Stimulated activated CD4-positive, alpha-beta T cell treated with anti-CD3 and anti-CD28 coated beads, Interleukin-4, amount 100 ng/mL, for 4 hours (primary cell): ENCODE results near the gene EEFSEC.

Source experiments
- DNase-seq, 2 experiments: peaks; one replicate each; pipeline ENCODE4 v3.0.0-alpha.2; 2020

Gene EEFSEC

DNA sequence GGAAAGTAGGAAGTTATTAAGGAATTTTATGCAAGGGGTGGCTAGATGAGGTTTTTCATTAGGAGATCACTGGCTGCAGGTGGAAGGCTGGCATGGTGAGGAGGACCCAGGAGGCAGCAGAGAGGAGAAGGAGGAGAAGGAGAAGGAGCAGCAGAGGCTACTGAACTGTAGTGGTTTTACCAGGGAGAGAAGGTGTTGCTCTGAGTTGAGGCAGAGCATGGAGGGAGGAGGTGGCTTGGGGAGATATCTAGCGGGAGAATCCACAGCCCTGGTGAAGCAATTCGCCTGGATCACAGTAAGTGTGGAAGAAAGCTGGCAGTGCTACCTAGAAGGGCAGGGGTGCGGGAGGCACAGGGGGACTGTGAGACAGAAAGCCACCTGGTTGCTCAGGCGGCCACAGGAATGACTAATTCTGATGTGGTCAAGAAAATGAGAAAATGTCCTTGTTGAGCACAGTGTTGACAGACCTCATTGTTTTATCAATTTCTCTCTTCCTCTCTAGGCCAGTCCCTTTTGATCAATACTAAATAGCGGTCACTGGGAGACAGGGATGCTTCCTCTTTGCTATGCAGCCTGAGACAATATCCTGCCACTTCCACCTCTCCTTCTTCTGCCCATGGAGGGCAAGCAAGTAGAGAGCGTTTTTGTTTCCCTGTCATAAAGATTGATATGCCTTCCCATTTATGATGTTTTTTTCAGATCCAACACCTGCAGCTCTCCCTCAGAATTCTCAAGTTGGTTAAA is 94.6 kb downstream of the EEFSEC start:
- DNase-seq: no peak

DNA sequence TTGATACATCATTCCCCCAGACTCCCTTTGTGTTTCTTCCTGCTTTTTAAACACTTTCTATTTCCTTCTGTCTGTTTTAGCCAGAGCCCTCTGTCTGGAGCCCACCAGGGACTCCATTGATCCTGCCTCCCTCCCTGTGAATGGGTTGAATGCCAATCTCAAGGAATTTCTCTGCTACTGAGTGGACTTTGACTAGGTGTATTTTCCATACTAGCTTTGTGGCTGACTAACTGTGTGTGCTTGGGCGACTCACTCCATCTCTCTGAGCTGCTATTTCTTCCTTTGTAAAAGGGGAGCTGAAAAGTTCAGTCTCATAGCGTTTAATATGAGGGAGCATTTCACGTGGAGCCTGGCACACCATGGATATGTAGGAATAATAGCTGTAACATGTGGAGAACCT is 98.8 kb downstream of the EEFSEC start:
- no peak for DNase-seq

DNA sequence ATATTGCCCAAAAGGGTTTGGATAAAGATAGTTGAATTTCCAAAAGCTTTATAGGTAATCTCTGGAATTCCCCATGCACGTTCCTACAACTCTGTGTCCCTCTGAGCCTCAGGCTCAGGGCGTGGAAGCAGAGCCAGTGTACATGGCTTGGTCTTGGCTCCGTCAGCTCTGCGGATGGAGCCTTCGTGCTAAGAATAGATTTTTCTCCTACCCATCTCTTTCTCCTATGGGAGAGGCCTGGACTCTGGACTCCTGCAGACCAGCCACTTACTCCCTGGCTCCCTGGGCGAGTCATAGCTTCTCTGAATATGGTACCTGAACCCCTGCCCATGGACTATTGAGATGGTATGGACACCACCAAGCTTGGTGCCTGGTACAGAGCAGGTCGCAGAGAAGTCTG is 99.9 kb downstream of the EEFSEC start:
- DNase-seq: no peak

DNA sequence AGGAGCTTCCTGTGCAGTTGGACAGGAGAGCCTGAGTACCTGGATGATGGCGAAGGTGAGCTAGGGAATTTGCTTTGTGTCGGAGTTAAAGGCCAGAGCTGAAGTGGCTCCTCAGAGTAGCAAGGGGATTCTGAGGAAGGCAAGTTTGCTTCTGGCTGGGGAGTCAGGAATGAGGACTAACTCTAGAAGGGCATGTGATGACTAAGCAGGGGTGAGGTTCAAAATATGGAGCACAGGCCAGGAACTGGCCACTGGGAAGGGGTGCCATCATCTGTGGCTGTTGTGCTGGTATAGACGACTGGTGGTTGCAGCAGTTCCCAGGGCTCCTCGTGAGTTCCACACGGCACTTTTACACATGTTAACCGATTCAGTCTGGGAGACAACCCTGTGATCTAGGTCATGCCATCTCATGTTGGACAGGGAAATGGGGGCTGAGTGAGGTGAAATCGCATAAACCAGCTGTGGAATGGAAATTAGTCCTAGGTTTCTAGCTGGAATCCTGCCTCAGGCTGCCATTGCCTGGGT is 100.8 kb downstream of the EEFSEC start:
- DNase-seq: no peak

DNA sequence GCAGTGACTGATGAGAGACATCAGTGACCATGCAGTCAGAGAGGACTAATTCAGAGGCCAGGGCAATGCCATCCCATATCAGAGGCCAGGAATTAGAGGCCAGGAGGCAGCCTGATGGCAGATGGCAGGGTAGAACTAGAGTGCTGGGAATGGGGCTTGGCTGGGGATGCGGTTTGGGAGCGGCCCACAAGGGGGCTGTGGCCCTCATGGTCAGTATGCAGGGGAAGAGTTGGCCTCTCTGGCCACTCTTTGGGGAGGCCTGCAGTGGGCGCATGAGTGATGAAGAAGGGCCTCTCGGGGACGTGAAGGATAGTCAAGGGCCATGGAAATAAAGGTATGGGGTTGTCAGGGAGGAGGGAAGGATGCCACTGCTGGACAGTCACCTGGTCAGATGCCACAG is 101.7 kb downstream of the EEFSEC start:
- DNase-seq: no peak

DNA sequence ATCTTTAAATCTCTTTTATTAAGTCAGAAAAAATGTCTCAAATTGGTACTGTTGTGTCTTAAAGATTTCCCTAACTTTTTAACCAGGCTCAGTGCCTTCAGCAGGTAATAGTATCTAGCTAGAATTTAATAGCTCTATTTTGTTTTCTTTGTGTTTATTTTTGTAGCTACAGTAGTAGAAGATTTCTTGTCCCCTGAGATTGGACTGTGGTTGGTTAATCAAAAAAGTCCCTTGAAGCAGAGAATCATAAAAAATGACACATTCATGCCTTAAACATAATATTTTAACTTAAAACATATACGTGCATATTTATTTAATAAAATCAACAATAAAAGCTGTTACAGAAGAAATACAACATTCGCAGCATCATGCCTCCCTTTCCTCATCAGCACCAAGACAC is 102.8 kb downstream of the EEFSEC start:
- no peak for DNase-seq

DNA sequence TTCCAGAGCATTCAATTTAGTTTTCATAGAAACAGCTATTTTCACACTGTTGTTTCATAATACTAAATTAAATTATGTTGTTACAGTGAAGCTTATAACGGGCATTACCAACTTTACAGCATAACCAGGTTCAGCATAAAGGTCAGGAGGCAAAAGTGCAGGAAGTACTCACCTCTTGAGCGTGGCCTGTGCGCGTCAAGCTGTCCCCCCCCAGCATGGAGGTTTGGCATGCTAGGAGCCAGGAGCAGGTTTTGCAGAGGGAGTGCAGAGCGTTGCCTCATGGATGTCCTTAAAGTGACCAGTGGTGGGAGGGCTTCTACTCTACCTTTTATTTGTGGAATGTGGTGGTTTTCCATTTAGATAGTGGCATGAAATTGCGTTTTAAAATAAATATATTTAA is 104.4 kb downstream of the EEFSEC start:
- DNase-seq: no peak

DNA sequence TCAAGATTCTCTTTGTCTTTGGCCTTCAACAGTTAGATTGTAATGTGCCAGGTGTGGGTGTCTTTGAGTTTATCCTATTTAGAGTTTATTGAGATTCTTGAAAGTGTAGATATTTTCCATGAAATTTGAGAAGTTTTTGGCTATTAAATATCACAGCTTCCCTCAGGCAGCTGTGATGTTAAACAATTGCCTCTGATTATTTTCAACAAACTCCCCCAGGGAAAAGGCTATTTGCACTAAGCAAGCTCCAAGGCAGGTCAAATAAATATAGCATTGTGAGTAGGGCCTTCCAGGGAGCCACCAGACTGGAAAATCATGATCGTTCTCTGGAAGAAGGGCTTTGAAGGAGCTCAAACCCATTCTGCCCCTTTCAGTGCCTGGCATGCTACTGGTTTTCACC is 107.0 kb downstream of the EEFSEC start:
- no peak for DNase-seq

DNA sequence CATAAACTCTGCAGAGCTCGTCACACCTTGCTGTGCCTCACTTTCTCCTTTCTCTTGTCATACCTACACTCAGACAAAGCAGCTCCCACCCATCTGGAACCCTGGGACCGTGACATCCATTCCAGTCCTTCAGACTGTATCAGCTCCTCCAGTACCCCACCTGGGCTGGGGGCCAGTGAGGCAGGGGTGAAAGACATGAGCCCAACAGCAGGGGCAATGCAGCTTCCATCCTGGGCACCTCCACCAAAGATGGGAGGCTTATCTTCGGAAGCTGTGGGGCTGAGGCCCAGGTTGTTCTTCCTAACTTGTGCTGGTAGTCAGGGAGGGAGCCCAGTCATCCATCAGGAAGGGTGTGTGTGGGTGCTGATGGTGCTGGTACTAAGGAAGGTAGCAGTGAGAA is 109.2 kb downstream of the EEFSEC start:
- no peak for DNase-seq

DNA sequence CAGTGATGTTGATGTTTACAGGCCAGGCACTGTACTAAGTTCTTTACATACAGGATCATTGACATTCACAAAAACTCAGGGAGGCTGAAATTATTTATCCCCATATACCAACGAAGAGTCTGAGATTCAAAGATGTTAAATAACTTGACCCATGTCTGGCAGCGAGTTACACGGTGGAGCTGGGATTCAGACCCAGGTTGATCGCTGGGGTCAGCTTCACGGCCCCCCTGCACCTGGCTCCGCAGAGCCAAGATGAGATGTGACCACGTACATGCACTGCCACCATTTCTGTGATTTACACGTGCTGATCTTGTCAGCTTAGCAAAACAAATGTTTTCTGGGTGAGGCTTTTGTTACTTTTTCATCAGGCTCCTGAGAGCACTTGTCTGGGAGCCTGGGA is 109.8 kb downstream of the EEFSEC start:
- DNase-seq: no peak

DNA sequence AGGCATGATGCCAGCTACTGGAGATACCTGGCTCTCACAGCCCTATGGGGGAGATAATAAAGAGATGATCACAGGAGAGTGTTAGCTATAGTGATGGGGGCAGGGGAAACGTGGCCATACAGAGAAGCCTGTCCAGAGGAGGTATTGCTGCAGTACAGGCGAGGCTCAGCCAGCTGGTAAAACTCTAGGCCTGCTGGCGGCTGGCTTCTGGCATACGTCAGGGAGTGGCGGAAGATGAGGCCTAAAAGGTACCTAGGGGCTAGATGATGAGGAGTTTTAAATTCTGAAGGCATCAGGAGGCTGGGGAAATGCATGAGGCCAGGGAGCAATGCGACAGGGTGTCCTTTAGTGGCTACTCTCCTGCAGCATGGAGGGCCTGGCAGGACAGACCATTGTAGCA is 110.7 kb downstream of the EEFSEC start:
- no peak for DNase-seq

DNA sequence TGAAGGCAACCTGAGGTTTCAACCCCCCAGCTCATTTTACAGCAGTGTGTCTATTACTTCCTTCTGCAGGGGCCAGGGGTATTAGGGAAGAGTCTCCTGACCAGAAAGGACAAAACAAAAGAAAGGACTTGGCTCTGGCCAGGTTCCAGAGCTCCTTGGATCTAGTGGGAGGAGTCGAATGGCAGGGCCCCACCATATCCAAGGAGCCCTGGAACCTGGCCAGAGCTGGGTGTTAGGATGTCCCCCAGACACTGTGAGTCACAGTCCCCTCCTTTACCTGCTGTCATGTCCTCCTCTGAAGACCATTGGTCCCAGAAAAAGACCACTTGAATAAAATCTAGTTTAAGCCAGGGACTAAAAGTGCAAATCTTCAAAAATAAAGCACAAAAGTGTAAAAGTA is 113.2 kb downstream of the EEFSEC start:
- DNase-seq: no peak

DNA sequence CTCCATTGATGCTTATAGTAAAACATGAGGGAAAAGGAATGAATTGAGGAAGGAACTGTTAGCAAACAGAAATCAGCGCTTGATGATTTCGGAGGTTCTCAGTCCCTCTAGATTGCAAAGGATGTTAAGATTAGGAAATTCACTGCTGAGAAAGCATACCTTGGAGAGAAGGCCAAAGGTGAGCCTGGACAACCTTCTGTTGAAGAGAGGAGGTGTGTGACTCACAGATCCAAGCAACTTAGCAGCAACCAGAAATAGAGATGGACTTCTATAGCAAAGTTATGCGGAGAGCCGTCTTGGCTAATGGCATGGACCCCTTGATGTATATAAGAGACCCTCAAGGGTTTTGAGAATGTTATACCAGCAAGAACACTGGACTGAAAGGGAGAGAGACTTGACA is 114.3 kb downstream of the EEFSEC start:
- DNase-seq: no peak

DNA sequence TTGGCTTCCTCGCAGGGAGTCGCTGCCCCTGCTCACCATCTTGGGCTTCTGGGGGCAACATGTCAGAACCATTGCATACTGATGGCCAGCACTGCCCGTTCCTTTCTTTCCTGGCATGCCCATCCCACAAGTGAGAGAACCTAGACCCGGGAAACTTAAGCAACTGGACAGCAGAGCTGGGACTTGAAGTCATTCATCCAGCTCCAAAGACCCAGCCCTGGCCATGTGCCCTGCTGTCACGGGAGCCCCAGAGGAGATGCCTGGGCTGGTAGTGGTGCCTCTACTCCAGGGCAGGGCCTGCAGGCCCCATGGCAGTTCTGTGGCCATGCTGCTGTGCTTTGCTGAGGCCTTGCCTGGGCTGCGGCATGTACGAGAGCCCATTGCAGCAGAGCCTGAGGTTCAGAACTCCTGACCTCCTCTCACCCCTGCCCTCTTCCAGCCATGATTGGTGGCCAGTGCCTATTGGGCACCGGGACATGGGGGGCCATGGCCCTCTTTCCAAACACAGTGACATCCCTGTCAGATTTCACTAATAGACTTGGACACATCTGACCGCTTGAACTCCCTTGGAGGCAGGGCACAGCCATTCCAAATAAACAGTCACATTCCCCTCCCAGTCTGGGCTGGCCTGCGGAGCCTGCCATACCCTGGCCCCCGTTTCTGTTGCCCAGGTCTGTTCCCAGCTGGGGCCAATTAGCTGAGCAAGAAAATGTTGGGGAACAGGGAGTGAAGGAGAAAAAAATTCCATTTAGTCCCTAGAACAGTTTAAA is 115.9 kb downstream of the EEFSEC start:
- DNase-seq: no peak

DNA sequence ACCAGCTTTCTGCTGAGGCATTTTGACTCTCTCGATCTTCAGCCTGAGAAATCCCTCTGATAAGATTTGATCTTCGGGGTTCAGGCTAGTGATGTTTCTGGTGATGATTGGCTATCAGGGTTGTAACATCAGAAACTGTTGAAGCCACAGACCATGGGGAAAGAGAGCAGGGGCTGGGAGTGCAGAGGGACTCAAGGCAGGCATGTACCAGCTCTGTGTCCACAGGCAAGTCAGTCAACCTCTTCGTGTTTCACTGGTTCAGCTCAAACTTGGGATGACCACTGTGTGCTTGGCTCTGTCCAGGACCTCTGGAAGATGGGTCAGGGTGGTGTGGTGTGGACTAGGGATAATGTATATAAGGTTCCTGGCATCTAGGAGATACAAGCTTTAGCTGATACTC is 116.5 kb downstream of the EEFSEC start:
- DNase-seq: no peak

DNA sequence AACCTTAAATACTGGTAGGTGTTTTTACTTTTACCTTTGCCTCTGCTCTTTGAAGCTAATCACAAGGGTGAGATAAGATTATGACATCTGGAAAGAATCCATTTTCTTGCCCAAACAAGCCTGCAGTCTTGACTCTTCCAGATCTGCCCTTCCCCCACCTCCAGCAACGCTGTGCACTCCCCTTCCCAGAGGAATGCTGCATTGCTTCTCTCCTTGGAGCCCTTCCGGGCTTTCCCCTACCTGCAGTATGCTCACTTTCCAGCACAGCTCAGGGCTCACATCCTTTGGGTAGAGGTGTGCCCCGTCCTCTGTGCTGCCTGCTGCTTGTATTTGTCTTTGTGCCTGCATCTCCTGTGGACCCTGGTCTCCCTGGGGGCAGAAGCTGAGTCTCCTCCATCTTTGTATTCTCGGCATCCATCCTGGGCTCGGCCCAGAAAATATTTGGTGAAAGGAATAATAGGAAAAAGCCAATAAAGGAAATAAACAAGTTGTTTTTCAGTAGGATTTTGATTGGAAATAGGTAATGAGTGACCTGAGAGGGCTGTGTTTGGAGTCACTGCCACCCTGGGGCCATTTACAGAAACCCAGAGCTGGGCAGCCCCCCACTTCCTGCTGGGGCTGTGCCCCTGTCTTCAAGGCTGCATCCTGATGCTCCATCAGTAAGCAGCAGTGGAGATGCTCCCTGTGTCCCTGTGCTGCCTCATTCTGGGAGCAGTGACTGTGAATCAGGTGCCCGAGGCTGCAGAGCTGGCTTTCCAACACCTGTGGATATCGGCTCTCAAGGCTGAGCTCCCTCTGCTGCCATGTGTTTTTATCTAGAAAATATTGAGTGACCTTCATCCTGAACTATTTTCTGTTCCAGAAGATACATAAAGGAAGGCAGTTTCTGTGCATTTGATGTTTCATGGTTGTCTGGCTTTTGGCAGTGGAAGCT is 117.5 kb downstream of the EEFSEC start:
- no peak for DNase-seq

DNA sequence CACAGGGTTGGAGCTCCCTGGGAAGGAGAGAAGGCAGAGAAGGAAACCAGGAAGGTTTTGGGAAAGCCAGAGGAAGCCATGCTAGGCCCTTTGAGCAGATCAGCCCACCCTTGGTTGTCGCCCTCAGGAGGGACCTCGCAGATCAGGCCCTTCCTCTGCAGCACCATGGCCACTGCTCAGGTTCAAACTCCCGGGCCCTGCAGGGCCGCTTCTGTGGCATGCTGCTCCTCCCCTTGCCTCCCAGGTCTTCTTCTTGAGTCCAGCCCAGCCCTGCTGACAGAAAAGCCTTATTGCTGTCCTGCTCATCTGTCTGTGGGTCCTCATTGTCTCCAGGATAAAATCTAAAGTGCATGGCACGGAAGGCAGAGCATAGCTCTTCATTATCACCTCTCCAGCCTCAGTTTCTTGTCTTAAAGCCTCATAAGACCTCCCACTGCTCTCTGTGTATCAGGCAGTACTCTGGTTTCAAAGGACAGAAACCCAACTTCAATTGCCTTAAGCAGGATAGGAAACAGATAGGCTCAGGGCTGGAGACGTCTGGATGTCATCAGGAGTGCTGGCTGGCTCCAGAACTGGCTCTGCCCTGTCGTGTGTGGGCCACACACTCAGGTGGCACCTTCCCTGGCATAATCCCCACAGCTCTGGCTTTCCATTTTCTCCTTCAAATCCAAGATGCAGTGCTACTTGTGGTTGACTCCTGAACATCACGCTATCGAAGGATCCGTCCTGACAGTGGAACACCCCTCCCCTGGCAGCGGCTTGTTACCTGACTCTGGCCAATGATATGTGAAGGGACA is 118.5 kb downstream of the EEFSEC start:
- DNase-seq: no peak

DNA sequence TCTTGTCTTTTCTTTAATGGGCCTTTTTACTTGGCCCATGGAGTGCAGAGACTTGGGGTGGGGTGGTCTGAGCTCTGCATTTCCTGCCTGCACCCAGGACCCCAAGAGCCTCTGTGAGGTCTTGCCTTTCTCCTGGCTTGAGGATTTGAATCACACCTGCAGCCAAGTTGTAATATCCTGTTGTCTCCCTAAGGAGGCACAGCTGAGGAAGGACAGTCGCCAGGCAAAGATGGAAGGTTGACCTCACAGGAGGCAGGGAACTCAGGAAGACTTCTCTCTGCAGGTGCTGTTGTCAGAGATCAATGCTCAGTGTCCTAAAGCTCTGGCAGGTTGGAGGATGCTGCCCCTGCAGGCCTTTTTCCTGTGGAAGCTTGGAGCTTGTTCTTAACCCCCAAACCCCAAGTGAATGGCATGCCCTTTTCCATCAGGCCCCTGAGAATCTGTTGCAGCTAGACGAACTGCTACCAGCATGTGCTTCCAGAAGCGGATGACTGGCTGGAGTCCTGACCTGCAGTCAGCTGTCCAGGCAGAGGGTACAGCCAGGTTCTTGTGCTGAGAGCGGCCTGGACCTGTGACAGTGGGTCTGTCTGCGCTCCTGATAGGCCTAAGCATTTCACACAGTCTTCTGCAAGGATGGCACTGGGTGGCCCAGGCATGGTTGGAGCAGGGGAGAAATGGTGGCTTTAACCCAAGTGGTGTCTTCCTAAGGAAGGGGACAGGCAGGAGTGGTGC is 120.0 kb downstream of the EEFSEC start:
- no peak for DNase-seq

DNA sequence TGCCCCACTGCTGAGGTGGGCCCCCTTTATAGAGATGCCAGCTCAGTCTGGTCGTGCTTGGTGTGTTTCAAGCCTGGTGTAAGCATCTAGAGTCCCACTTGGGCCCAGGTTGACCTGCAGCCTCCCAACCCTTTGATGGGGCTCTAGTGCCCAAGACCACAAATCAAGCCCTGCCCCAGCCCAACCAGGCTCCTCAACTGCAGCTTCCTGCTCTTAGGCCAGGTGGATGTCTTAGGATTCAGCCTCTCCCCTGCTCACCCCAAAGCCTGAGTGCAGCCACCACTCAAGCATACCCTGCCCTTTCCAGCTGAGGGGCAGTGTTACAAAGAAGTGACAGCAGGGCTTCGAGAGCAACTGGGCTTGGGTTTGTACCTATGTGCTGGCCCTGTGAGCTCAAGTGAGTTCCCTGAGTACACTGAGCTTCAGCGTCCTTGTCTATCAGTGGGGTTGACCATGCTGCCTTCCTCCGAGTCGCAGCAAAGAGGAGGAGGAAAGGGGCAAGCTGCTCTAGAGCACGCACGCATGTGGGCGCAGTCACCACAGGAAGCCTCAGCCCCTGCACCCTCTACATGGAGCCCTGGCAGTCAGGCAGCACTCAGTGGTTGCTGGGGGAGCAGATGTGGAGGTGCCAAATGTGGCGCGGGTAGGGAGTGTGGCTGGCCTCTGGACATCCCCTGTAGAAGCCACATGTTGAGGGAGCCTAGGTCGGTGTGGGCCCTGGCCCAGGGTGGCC is 120.7 kb downstream of the EEFSEC start:
- no peak for DNase-seq

DNA sequence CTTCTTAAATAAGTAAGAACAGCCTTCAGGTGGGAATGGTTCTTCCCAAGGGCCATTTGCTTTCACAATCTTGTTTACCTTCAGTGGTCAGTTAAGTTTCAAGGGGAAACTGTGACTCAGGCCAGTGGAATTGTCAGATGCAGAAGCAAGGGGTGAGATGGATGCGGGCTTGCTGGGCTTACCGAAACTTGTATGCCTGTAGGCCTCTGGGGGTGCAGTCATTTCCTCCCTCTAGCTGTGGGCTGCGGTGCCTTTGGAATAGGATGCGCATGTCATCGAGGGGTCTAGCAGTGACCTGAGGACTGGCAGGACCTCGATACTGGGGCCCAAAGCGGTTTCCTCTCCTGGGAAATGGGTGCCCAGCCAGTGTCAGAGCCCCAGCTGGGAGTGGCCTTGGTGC is 121.6 kb downstream of the EEFSEC start:
- DNase-seq: no peak
